ENCODE data around the gene GRM8. TPM values are rescaled to one million over a fixed set of nuclear protein-coding genes. Genes with fewer than 3 reads are reported as not detected.

Gene GRM8
- total and polyA plus RNA-seq, 10 of the 15 experiments (the other 5 are each of a cell fraction or from before 2014, with no cell fraction given) = 0.33 to 7.1 (median 0.45) TPM; not detected in 2

DNA sequence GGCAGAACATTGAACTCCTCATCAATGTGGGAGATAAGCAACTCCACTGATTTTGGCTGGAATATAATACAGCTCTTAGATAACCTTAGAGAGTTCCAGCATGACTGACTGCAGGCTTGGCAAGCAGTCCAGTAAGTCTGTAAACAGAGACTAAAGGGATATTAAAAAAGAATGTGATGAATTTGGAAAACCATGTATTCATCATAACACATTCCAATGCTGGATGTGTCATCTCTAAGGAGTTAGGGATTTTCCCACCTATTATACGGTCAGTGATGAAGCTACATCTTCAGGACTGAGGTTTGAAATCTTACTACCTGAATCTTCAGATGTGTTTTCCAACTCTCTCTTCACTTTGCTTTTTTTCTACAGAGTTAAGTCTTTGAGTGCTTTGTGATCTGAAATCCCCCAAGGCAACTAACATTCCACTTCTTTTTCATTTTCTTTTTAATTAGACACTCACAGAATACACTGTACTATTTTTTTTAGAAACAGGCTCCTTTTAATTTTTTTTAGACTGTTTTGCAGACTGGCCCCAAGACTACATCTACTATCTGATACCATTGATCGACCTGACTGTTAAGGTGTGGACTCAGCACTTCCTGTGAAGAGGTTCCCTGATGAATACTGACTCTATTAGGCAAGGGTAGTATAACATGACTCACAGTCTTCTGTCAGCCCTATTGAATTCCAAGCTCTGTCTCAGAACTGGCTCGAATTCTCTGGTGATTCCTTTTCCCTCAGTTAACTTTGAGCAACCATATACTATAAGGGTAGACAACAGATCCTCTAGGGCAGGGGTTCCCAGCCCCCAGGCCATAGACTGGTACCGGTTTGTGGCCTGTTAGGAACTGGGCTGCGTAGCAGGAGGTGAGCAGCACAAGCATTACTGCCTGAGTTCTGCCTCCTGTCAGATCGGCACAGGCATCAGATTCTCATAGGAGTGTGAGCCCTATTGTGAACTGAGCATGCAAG lies 678.2 kb downstream of the GRM8 start (continued):
- TF ChIP-seq, protein P1, sequence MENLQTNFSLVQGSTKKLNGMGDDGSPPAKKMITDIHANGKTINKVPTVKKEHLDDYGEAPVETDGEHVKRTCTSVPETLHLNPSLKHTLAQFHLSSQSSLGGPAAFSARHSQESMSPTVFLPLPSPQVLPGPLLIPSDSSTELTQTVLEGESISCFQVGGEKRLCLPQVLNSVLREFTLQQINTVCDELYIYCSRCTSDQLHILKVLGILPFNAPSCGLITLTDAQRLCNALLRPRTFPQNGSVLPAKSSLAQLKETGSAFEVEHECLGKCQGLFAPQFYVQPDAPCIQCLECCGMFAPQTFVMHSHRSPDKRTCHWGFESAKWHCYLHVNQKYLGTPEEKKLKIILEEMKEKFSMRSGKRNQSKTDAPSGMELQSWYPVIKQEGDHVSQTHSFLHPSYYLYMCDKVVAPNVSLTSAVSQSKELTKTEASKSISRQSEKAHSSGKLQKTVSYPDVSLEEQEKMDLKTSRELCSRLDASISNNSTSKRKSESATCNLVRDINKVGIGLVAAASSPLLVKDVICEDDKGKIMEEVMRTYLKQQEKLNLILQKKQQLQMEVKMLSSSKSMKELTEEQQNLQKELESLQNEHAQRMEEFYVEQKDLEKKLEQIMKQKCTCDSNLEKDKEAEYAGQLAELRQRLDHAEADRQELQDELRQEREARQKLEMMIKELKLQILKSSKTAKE (IDR thresholded peaks at IDR 0.05; ENCODE audit: low read depth, poor library complexity, severe bottlenecking) = no peak

GRCh38 chr7:126570845-126571244 lies 681.9 kb downstream of the GRM8 start:
- WGBS (ENCODE audit: insufficient coverage, insufficient replicate concordance, low lambda C conversion rate, missing lambda C conversion rate) = 100% methylated on average over 1 of the region's 1 CpG
- ChIA-PET CTCF (no interaction called here), POLR2A (no interaction called here), SMC1A (ENCODE audit: uncharacterized antibody, unreplicated experiment) (interaction anchor here (0.8 to 3.8 kb wide), 2 partner anchors 11 to 87 kb away, joined by 3 to 18 read pairs; no protein-coding TSS in a partner anchor), RAD21 (ENCODE audit: unreplicated experiment) (no interaction called here)
- in situ Hi-C loops (cut with MboI) = no loop called here
- H3K9me3 ChIP-seq (replicated peaks; ENCODE audit: control insufficient read depth, insufficient read depth, low read length) = no peaks in the 10 kb centered on the region
- no peak overlapping the region for H3K9ac ChIP-seq (ENCODE audit: control insufficient read depth, insufficient read depth, low read length)
- H2AFZ ChIP-seq (ENCODE audit: control insufficient read depth, low read depth, low read length) = no peak overlapping the region
- intact Hi-C loops (cut with micrococcal nuclease; ENCODE audit: unreplicated experiment) = no loop called here
- no peak overlapping the region for H3K27ac ChIP-seq (ENCODE audit: control insufficient read depth, insufficient read depth)
- no peaks in the 10 kb centered on the region for H3K27me3 ChIP-seq (replicated peaks in 1 of 2; ENCODE audit: control insufficient read depth in 2 of 2, insufficient read depth in 2 of 2, low read length in 1 of 2)
- H3K4me3 ChIP-seq = no peak overlapping the region
- H4K20me1 ChIP-seq (ENCODE audit: control insufficient read depth, insufficient read depth) = no peaks in the 10 kb centered on the region
- H3K4me2 ChIP-seq (ENCODE audit: control insufficient read depth, insufficient read depth) = no peak overlapping the region
- no peaks in the 10 kb centered on the region for H3K79me2 ChIP-seq (ENCODE audit: control insufficient read depth, insufficient read depth, low read length)
- H3K36me3 ChIP-seq (ENCODE audit: control insufficient read depth in 2 of 2, insufficient read depth in 2 of 2, low read length in 1 of 2) = no peaks in the 10 kb centered on the region
- no TSS peak for BruUV-seq (replicated peaks)
- H3K4me1 ChIP-seq (ENCODE audit: control insufficient read depth, insufficient read depth, low read length) = peaks cover 11% of the 10 kb centered on the region
- TF ChIP-seq ZBTB11 (CRISPR knock-in tag; IDR thresholded peaks at IDR 0.05) (no peak), ATF7 (IDR thresholded peaks at IDR 0.05; ENCODE audit: low read depth) (peak; percentile 29; the same call in 1 of the 2 replicates), BHLHE40 (IDR thresholded peaks at IDR 0.05; ENCODE audit: borderline replicate concordance in 1 of 2, low read depth in 2 of 2, low read length in 1 of 2) (no peak), IKZF2 (IDR thresholded peaks at IDR 0.05) (no peak), RUNX3 (IDR thresholded peaks at IDR 0.05; ENCODE audit: low read length) (peak; percentile 65; the same call in 1 of the 2 replicates)
- peak; percentile 64 for ATAC-seq
- no peak for DNase-seq (ENCODE audit: low read depth, low spot score)
- FAIRE-seq = no peak

Measured in GM12878 (cell line).